Measurements from ENCODE around the gene MYBL2.

MYBL2 gene

DNA sequence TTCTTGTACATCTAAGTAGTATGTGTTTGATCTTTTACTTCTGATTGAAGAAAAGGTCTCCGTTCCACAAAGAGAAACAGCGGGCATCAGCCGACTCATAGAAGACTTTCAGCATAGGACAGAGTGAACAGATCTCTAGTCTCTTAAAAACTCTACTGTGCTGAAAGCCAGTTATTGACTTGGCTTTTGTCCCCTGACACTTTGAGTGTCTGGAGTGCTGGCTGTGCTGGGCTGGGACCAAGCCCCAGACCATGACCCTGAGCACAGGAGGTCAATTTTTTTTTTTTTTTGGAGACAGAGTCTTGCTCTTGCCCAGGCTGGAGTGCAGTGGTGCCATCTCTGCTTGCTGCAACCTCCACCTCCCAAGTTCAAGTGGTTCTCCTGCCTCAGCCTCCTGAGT, 27.8 kb downstream of the MYBL2 start:
- no peak overlapping the region for H3K9ac ChIP-seq (ENCODE audit: insufficient read length)
- TF ChIP-seq POLR2AphosphoS5 (IDR thresholded peaks at IDR 0.05; ENCODE audit: borderline replicate concordance, low read depth, low read length) (no peak), FOXP2 (optimal IDR thresholded peaks at IDR 0.05; ENCODE audit: control extremely low read depth, extremely low read length, insufficient read depth) (no peak), EZH2 (IDR thresholded peaks at IDR 0.05) (no peak)
- H3K9me3 ChIP-seq (ENCODE audit: low read depth, low read length): no peaks in the 10 kb centered on the region
- DNase-seq (ENCODE audit: low read depth, low spot score): no peak
- H3K4me3 ChIP-seq: no peak overlapping the region
- peaks cover 42% of the 10 kb centered on the region for H3K36me3 ChIP-seq (ENCODE audit: insufficient read depth, low read length)
- H3K27ac ChIP-seq: no peak overlapping the region

DNA sequence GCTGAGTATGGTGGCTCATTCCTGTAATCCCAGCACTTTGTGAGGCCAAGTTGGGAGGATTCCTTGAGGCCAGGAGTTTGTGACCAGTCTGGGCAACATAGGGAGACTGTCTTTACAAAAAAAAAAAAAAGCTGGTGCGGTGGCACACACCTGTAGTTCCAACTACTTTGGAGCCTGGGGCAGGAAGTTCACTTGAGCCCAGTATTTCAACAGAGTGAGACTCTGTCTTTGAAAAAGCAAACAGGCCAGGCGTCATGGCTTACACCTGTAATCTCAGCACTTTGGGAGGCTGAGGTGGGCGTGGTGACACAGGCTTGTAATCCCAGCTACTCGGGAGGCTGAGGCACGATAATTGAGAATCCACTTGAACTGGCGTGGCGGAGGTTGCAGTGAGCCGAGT, 28.7 kb downstream of the MYBL2 start:
- H3K9me3 ChIP-seq (ENCODE audit: low read depth, low read length): no peaks in the 10 kb centered on the region
- DNase-seq (ENCODE audit: low read depth, low spot score): no peak
- H3K27ac ChIP-seq: no peak overlapping the region
- no peak for TF ChIP-seq POLR2AphosphoS5 (IDR thresholded peaks at IDR 0.05; ENCODE audit: borderline replicate concordance, low read depth, low read length)
- TF ChIP-seq FOXP2 (optimal IDR thresholded peaks at IDR 0.05; ENCODE audit: control extremely low read depth, extremely low read length, insufficient read depth): no peak
- no peak for TF ChIP-seq EZH2 (IDR thresholded peaks at IDR 0.05)
- peaks cover 46% of the 10 kb centered on the region for H3K36me3 ChIP-seq (ENCODE audit: insufficient read depth, low read length)
- no peak overlapping the region for H3K9ac ChIP-seq (ENCODE audit: insufficient read length)
- H3K4me3 ChIP-seq: no peak overlapping the region

DNA sequence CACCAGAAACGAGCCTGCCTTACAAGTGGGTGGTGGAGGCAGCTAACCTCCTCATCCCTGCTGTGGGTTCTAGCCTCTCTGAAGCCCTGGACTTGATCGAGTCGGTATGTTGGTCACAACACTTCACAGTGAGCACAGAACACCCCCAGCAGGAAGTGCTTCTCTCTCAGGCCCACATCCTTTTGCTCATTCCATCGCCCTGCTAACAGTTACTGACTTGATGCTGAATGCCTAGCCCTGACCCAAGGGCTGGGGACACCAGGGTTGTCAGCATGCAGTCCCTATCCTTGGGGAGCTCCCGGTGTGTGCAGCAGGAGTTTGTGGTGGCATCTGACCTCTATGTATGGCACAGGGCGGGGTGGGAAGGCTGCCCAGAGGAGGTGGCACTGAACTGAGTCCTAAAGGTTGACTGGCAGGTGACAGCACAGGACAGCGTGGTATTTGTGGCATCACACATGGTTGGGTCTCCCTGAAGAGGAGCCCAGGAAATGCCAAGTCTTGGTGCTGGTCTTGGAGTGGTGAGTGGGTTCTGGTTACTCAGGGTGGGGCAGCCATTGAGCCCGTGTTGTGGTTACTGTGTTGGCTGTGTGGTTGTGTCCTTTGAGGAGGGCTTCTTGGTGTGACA, 33.1 kb downstream of the MYBL2 start:
- no peaks in the 10 kb centered on the region for H3K9me3 ChIP-seq (ENCODE audit: low read depth, low read length)
- peaks cover 64% of the 10 kb centered on the region for H3K36me3 ChIP-seq (ENCODE audit: insufficient read depth, low read length)
- no peak overlapping the region for H3K4me3 ChIP-seq
- no peak for DNase-seq (ENCODE audit: low read depth, low spot score)
- H3K27ac ChIP-seq: no peak overlapping the region
- TF ChIP-seq EZH2 (IDR thresholded peaks at IDR 0.05) (no peak), POLR2AphosphoS5 (IDR thresholded peaks at IDR 0.05; ENCODE audit: borderline replicate concordance, low read depth, low read length) (no peak), FOXP2 (optimal IDR thresholded peaks at IDR 0.05; ENCODE audit: control extremely low read depth, extremely low read length, insufficient read depth) (no peak)
- H3K9ac ChIP-seq (ENCODE audit: insufficient read length): no peak overlapping the region

- Histone ChIP-seq H3K9me3 (ENCODE audit: low read depth, low read length) (no peaks in the 10 kb centered on the region), H3K27ac (no peak overlapping the region), H3K36me3 (ENCODE audit: insufficient read depth, low read length) (peaks cover 67% of the 10 kb centered on the region), H3K9ac (ENCODE audit: insufficient read length) (no peak overlapping the region), H3K4me3 (no peak overlapping the region)
- no peak for DNase-seq (ENCODE audit: low read depth, low spot score)
- TF ChIP-seq EZH2 (IDR thresholded peaks at IDR 0.05) (no peak), FOXP2 (optimal IDR thresholded peaks at IDR 0.05; ENCODE audit: control extremely low read depth, extremely low read length, insufficient read depth) (no peak), POLR2AphosphoS5 (IDR thresholded peaks at IDR 0.05; ENCODE audit: borderline replicate concordance, low read depth, low read length) (no peak)
Measured at GRCh38 chr20:43700627-43701026, 33.7 kb downstream of the MYBL2 start.

GRCh38 chr20:43702502-43702901, 35.6 kb downstream of the MYBL2 start:
- H3K27ac ChIP-seq: no peak overlapping the region
- no peaks in the 10 kb centered on the region for H3K9me3 ChIP-seq (ENCODE audit: low read depth, low read length)
- TF ChIP-seq EZH2 (IDR thresholded peaks at IDR 0.05) (no peak), FOXP2 (optimal IDR thresholded peaks at IDR 0.05; ENCODE audit: control extremely low read depth, extremely low read length, insufficient read depth) (no peak), POLR2AphosphoS5 (IDR thresholded peaks at IDR 0.05; ENCODE audit: borderline replicate concordance, low read depth, low read length) (no peak)
- H3K9ac ChIP-seq (ENCODE audit: insufficient read length): no peak overlapping the region
- peaks cover 75% of the 10 kb centered on the region for H3K36me3 ChIP-seq (ENCODE audit: insufficient read depth, low read length)
- no peak overlapping the region for H3K4me3 ChIP-seq
- no peak for DNase-seq (ENCODE audit: low read depth, low spot score)

GRCh38 chr20:43710370-43711044, 43.6 kb downstream of the MYBL2 start:
- Histone ChIP-seq H3K36me3 (ENCODE audit: insufficient read depth, low read length) (peaks cover 83% of the 10 kb centered on the region), H3K9me3 (ENCODE audit: low read depth, low read length) (no peaks in the 10 kb centered on the region), H3K9ac (ENCODE audit: insufficient read length) (no peak overlapping the region), H3K27ac (no peak overlapping the region), H3K4me3 (no peak overlapping the region)
- DNase-seq (ENCODE audit: low read depth, low spot score): no peak
- TF ChIP-seq POLR2AphosphoS5 (IDR thresholded peaks at IDR 0.05; ENCODE audit: borderline replicate concordance, low read depth, low read length) (no peak), EZH2 (IDR thresholded peaks at IDR 0.05) (no peak), FOXP2 (optimal IDR thresholded peaks at IDR 0.05; ENCODE audit: control extremely low read depth, extremely low read length, insufficient read depth) (no peak)

- Histone ChIP-seq H3K36me3 (ENCODE audit: insufficient read depth, low read length) (peaks cover 82% of the 10 kb centered on the region), H3K4me3 (no peak overlapping the region), H3K9ac (ENCODE audit: insufficient read length) (no peak overlapping the region), H3K27ac (no peak overlapping the region), H3K9me3 (ENCODE audit: low read depth, low read length) (no peaks in the 10 kb centered on the region)
- no peak for DNase-seq (ENCODE audit: low read depth, low spot score)
- TF ChIP-seq FOXP2 (optimal IDR thresholded peaks at IDR 0.05; ENCODE audit: control extremely low read depth, extremely low read length, insufficient read depth) (no peak), EZH2 (IDR thresholded peaks at IDR 0.05) (no peak), POLR2AphosphoS5 (IDR thresholded peaks at IDR 0.05; ENCODE audit: borderline replicate concordance, low read depth, low read length) (no peak)
Measured at GRCh38 chr20:43711098-43711654, 44.3 kb downstream of the MYBL2 start.

- DNase-seq (ENCODE audit: low read depth, low spot score): no peak
- TF ChIP-seq FOXP2 (optimal IDR thresholded peaks at IDR 0.05; ENCODE audit: control extremely low read depth, extremely low read length, insufficient read depth): no peak
- TF ChIP-seq POLR2AphosphoS5 (IDR thresholded peaks at IDR 0.05; ENCODE audit: borderline replicate concordance, low read depth, low read length): no peak
- TF ChIP-seq EZH2 (IDR thresholded peaks at IDR 0.05): no peak
- Histone ChIP-seq H3K36me3 (ENCODE audit: insufficient read depth, low read length) (peaks cover 59% of the 10 kb centered on the region; the same call in 1 of the 2 replicates), H3K27ac (no peak overlapping the region), H3K9me3 (ENCODE audit: low read depth, low read length) (no peaks in the 10 kb centered on the region), H3K9ac (ENCODE audit: insufficient read length) (no peak overlapping the region), H3K4me3 (no peak overlapping the region)
Measured at GRCh38 chr20:43715044-43715443, 48.1 kb downstream of the MYBL2 start.
